UCSD-AML1 (cell line): ENCODE results near the gene PRKCA.
"Not testable (repeated sequence)": the region's sequence is repeated elsewhere in the genome, so short reads cannot be mapped to it uniquely, and the experiment has no call there.

ENCODE experiments used
- DNase-seq: peaks from one replicate; lab custom pipeline; 2025; ENCODE audit not compliant: unreplicated experiment; lab: John Stamatoyannopoulos, UW

The PRKCA gene

DNA sequence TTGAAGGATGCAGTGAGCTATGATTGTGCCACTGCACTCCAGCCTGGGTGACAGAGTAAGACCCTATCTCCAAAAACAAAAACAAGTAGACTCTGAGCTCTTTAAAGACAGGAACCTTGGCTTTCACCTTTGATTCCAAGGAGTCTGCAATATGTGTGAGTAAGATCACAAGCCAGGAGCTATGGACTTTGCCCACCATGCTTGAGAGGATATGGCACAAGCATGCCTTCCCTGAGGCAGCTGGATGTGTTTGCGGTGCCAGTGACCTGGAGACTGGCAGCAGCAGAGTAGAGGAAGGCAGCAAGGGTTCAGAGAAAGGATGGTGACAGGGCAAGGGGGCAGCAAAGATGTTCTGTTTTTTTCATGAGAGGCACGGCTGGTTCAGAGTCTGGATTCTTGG is 14.5 kb upstream of the PRKCA start:
- DNase-seq: no peak

DNA sequence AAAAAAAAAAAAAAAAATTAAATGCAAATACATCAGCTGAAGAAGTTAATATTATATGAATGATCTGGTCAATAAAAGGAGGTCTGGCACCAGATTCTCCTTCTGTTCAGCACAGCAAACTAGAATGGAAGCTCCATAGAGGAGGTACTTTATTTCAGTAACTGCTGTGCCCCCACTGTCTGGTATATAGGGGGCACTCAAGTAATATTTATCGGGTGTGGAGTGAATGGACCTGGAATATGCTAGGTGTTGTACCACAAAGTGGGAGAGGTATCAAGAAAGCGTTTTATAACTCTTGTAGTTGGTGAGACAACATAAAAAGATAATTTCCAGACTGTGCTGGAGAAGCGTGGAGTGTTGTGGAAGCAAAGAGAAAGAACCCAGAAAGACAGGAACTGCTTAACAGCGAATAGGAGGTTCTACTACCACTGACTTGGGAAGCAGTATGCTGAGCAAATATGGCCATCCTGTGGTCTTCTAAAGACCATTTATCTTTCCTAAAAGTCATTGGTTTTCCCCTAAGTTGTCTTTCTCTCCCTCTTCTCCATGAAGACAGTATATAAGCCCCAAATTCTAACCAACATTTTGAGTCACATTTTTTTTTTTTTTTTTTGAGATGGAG is 12.2 kb upstream of the PRKCA start:
- no peak for DNase-seq

DNA sequence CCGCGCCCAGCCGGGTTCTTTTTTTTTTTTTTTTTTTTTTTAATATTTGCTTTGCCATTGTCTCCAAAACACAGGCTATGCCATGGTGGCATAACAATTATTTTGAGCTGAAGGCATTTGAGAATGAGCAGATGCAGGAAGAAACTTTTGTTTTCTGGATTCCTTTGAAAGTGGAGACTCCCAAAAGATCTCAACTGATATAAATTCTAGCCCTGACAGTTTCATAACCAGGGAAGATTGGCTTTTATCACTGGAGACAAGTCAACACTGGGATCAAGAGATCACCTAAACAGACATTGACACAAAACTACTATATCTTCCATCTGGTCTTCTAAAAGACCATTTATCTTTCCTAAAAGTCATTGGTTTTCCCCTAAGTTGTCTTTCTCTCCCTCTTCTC is 10.1 kb upstream of the PRKCA start:
- no peak for DNase-seq

DNA sequence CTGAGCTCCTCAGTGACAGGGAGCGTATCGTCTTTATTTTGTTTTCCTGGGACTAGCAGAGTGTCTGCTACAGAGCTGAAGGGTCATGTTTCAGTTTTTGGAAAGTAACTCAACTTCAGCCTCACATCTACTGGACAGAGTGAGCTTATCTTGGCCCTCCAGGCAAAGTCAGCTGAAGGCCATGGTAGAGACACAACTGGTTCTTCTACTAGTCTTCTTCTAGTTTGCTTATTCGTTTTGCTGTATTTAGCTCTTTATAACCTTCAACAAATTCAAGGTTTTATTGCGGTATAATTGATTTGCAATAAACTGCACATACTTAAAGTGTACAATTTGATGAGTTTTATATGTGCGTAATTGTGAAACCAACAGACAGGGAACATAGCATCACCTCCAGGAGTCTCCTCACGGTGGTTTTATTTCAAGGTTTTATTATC is 6.1 kb upstream of the PRKCA start:
- DNase-seq: no peak

DNA sequence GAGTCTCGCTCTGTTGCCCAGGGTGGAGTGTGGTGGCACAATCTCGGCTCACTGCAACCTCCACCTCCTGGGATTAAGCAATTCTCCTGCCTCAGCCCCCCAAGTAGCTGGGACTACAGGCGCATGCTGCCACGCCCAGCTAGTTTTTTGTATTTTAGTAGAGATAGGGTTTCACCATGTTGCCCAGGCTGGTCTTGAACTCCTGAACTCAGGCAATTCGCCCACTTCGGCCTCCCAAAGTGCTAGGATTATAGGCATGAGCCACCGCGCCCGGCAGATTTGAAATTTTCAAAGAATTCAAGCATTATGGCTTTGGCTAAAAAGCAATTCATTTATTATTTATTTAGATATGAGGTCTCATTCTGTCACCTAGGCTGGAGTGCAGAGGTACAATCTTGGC is 5.0 kb upstream of the PRKCA start:
- DNase-seq: not testable (repeated sequence)

DNA sequence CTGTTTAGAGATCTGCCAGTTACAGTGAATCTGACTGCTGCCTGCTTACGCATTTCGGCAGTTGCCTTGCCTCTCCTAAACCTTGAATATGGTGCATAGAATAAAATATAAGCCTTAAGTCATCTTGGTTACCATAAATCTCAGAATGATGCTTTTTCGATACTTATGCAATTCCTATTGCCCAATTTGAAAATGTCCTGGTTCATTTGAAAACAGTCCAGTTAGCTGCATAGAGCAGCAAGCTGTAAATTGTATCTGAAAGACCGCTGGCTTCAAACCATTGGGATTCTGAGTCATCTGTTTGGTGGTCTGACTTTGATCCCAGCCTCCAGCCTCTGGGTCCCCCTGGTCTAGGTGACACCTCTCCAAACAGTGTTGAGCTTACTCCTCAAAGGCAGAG is 2.7 kb upstream of the PRKCA start:
- no peak for DNase-seq

DNA sequence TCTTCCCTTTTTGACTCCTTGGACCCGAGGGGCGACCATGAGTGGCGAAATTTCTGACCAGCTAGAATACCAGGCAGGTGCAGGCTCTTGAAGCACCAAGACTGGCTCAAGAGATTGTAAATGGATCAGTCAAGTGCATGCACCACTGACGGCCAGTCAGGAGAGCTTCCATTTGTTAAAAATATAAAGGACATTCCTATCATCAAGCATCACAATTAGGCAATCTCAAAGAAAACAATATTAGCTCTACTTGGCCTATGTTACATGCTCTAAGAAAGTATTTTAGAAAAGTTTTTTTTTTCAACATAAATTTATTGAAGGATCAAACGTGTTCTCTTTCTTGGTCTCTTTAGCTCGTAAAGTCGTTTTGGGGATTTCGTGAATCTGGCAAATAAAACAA is 1.5 kb upstream of the PRKCA start:
- no peak for DNase-seq

DNA sequence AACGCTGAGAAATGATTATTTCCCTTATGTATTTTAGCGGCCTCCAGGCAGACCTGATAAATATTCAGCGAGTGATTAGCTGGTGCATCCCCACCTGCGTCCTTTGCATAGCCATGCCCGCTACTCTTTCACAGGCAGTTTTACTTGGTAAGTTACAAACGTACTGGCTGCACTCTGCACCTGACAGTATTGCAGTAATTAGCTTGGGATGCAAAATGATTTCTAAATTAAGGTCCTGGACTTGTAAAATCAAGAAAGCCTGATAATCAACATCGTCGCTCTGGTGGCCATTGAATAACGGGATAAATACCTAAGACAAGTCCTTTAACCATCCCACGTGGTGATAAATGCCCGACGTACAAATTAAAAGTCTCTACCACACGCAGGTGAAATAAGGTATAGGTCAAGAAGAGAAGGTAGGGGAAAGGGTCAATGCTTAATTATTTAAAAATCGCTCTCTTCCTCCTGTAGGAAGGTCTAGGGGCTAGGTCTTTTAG is 998 bp upstream of the PRKCA start:
- no peak for DNase-seq

DNA sequence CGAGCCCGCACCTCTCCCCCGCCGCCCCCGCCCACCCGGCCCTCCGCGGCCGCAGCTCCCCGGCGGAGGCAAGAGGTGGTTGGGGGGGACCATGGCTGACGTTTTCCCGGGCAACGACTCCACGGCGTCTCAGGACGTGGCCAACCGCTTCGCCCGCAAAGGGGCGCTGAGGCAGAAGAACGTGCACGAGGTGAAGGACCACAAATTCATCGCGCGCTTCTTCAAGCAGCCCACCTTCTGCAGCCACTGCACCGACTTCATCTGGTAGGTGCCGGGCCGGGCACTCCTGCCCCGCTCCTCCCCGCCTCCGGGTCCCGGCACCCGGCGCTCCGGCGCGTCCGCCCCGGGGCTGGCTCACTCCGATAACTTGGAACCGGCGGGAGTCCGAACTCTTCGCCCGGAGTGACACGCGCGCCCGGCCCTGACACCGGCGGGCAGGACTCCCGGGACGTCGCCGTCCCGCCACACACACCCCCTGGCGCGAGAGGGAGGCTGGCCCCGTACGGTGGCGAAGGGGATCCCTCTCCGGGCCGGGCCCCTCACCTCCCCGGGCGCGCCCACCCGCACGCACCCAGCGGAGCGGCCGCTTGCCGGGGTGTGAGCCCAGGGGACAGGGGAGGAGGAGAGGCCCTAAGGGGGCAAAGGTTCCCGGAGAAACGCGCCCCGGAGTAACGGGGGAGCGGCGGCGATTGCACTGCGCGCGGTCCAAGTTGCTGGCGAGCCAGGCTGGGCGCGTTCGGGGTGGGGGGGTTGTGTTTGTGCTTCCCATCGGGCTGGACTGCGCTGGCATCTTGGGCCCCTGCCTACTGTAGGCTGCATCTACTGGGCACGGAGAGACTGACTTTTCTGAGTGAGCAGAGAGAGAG is 581 bp downstream of the PRKCA start:
- peak; percentile 56 for DNase-seq

DNA sequence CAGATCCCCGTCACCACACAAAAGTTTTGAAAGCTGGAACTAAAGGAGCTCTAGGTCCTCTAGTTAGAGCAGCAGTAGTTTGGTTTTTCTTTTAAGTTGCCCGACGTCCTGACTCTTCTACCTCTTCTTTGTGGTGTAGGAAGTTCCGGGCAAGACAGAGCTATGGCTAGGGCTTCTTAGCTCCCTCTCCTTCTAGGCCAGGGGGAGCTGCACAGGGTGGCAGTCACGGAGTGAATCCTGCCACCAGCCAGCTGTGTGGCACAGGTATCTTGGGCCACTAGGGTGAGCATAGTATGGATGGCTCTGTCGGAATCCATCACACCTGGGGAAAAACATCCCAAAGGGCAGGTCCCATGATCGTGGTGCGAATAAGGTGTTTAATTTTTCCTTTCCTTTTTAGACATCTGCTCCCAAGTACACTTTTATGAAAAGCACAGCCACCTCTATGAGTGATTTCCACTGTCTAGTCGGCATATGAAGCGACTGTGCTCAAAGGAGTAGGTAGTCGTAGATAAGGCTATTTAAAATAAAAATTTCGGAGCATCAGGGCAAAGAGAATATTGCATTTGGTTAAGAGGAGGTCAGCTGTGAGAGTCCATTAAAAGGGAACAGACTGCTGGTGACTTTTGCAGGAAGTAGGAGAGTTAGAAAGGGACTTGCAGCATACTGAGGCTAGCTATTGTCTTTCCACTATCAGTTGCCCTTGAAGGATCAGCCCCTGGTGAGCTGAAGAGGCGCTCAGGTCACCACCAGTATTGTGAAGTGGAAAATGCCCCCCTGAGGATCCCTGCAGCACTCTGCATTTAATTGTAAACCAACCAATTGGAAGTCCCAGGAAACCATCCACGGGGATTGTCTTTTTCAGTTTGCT is 2.1 kb downstream of the PRKCA start:
- DNase-seq: peak; percentile 41

DNA sequence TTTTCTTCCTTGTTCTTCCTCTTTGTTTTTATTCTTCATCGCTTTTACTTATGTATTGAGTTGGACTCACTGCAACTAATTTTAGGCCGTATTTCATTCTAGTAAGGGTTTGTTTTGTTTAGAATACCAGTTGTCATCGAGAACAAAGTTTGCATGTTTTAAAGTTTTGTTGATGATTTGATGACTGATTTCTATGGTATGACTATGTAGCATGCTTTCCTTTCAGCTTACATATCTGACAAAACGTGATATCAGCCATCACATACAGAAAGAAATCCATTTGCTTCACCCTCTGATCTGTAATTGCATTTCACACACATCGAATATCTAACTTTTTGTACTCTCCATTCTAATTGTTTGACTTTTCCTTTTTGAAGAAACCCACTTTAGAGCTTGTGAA is 4.0 kb downstream of the PRKCA start:
- DNase-seq: no peak

DNA sequence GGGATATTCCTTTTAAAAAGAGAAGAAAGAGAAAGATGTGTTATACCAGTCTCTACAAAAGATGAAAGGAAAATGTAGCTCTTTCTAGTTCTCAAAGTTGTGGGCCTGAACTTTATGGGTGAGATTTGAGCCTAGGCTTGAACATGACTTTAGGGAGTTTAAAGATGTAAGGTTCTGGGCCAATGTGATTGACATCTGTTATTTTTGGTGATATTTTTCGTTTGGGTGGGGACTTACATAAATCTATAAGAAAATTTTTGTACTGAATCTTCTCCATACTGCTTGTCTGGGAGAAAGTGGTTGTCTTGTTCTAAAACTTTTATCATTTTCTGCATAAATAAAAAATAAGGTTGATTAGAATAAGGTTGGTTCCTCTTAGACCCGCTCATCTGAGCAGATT is 4.8 kb downstream of the PRKCA start:
- DNase-seq: no peak

DNA sequence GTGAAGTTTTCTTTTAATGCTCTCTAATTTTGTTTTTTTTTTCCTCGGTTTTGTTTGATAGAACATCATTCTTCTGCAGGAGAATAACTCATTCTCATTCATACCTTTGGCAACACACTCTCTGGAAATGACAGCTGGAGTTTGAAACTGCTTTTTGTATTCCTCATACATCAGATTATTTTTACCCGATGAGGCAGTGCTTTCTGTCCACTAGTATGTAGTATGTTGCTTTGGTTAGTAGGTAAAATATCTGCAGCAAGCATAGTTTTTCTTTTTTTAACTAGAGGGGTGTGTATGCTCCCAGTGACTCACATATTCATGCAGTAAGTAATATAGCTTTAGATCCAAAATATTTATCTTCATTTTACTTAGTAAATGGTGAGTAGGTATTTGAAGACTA is 6.4 kb downstream of the PRKCA start:
- DNase-seq: no peak

DNA sequence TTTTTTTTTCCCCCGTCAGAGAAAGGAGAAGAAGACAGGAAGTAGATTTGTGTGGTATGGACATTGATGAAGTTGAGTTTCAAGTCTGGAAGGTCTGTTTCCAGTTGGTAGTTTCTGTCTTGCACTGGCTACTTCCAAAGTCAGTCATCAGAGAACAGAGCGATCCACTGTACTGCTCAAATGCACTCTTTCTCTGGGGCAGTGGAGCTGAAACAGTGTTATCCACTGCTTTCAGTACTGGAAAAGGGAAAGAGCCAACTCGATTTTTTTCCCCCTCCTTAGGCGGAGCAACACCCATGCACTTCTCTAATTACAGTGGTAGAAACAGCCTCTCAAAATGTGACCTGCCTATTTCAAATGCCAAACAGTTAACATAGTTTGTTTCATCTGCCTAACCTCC is 7.4 kb downstream of the PRKCA start:
- no peak for DNase-seq

DNA sequence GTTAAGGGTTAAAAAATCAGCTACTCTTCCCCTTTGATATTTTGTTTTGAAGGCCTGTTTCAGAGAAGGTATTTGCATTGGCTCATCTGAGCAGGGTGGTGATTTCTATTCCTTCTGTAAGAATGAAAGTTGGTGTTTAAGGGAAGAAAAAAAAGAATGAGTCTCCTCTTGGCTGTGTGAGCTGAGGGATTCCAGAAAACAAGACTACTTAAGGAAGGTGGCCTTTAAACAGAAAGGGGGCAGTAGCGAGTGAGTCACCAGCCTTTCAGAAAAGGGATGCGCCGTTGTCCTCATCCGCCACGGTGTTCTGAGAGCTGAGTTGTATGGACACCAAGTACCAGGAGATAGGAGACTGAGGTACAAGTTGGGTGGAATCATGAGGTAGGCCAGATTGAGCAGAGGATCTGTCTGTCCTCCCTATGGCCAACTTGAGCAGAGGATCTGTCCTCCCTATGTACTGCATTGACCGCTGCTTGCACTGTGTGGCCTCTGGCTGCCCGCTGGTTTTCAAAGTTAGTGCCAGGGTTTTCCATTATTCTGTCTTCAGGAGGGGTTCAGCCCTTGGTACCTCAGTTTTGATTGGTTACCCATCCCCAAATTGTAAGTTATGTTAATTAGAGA is 8.2 kb downstream of the PRKCA start:
- DNase-seq: no peak

DNA sequence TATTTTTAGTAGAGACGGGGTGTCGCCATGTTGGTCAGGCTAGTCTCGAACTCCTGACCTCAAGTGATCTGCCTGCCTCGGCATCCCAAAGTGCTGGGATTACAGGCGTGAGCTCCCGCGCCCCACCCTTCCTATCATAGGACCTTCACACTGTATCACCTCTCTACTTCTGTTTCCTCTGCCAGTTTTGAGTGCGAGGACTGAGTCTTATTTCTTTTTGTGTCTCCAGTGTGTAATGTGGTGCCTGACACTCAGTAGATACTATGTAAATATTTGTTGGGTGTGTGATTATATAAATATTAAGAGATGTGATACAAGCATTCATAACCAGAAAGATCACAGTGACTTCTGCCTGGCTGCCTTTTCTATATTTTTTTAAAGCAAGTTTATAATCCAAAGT is 10.5 kb downstream of the PRKCA start:
- no peak for DNase-seq

DNA sequence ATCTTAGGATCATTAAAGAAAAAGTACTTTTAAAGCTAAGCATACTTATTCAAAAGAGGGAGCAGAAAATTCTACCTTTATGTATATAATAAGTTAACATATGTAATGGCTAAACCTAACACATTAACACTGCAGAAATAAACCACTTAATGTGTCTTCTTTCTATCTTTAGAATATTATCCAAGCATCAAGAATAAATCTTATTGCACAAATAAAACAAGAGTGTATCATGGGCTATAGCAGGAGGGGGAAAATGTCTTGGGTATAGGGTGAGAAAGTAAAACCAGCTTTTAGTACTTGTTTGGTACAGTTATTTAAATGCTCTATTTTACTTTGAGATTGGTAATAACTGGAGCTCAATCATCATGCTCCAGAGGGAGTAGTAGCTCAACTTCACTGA is 10.9 kb downstream of the PRKCA start:
- no peak for DNase-seq

DNA sequence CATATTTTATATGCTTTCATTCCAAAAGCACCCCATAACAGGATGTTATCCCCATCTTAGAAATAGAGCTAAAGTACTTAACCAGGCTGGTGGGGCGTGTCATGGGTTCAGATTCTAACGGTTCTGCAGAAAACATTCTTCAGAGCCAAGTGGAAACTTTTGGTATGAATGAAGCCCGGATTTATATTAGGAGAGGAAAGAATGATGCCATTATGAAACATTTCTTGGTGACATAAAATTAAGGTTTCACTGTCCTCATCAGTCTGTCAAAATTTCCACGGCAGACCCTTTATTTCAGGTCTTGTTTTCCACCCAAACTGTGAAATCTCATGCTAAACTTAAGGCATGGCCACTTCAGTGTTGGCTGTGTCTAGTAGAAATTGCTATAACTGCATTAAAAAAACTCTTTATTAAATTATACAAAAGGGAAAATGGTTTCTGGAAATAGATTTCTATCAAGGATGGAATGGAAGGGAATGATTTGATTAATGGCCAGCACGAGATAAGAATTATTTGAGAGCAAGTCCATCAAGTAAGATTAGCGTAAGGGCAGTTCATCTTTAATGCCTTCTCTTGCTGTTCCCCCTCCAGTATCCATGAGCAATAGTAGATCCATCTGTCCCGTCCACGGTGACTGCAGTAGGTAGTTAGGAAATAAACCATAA is 11.7 kb downstream of the PRKCA start:
- DNase-seq: no peak

DNA sequence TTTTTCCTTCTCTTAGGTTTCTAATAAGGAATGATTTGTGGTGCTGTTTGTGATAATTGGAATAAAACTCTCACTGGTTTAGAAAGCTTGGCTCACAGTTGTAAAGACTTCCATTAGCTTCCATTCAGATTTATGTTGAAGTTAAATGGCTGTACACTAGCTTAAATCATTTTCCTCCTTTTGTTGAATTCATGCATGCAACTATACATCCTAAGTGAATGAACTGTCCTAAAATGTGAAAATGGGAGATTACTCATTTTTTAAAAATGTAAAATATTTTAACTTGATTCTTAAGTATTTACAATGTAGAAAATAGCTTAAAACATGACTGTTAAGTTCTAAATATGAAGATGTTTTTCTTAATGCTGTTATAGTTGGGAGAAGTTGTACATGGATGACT is 15.2 kb downstream of the PRKCA start:
- no peak for DNase-seq

DNA sequence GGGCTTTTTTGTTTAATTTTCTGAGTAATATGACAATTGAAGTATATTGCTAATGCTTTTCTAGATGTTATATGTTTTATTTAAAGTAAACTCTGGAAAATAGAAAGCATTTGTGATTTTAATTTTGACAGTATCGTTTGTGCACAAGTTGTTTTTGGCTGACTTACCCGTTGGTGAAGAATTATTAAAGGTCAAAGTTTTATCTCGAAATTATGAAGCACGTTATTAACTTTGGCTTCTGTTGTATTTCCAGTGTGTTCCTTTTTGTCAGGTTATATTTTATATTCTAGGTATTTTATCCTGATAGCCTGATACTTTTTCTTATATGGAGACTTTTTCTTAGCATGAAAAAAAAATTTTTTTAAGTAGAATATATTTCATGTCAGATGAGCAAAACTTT is 16.8 kb downstream of the PRKCA start:
- no peak for DNase-seq

DNA sequence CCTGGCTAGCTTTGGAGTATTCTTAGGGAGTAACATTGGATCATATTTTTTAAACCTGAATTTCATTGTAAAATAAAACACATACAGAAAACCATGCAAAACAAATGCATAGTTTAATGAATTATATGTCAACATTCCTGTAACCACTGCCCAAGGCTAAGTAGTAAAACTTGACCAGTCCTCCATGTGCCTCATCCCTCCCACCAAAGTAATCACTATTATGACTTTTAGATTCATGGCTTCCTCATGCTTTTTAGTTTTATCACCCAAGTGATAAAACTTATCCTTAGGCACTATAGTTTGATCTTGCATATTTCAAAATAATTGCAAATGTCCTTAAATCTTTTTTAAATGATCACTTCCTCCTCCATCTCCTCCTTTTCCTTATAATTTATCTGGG is 20.4 kb downstream of the PRKCA start:
- DNase-seq: no peak
